Measurements from ENCODE around the gene SPEG.

Gene SPEG

GRCh38 chr2:219483451-219484342 lies 49.1 kb downstream of the SPEG start:
- no peak for DNase-seq

- DNase-seq: no peak
Measured at GRCh38 chr2:219484343-219485200, 49.9 kb downstream of the SPEG start.

DNA sequence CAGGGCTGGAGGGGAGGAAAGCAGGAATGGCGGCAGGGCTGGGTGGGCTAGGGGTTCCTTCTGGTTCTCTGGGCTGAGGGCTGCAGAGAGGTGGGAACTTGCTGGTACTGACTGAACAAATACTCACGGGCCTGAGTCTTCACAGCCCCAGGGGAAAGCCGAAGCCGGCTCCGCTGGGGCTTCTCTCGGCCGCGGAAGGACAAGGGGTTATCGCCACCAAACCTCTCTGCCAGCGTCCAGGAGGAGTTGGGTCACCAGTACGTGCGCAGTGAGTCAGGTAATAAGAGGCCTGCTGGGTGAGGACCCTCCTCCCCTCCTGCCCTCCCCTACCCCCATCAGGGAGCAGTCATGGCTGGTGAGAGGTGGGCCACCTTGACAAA lies 50.5 kb downstream of the SPEG start:
- no peak for DNase-seq

DNA sequence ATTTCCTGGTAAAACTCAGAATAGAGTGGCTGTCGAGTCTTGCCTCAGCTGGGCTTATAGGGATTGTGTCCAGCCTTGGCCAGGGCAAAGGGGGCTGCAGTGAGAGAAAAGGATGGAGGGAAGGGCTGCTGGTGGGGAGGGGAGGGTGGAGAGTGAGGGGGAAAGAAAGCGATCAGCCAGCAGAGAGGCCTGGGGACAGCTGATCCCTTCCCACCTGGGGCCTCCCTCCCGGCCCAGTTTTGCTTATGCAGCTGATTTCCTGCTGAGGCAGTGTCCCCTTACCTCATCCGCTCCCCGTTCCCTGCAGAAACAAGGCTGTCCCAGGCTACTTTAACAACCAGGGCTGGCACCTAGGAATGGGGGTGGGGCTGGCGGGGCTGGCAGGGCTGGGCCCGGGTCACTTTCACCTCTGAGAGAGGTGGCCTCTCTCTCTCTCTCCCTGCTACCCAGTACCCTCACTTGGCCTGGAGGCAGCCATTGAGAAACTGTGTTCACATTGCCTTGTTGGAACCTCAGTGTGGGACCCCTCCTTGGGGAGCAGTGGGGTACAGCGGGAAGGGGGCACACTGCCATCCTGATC lies 51.8 kb downstream of the SPEG start:
- DNase-seq: no peak

GRCh38 chr2:219488149-219488843 lies 53.7 kb downstream of the SPEG start:
- no peak for DNase-seq

GRCh38 chr2:219488844-219489194 lies 54.2 kb downstream of the SPEG start:
- DNase-seq: no peak

DNA sequence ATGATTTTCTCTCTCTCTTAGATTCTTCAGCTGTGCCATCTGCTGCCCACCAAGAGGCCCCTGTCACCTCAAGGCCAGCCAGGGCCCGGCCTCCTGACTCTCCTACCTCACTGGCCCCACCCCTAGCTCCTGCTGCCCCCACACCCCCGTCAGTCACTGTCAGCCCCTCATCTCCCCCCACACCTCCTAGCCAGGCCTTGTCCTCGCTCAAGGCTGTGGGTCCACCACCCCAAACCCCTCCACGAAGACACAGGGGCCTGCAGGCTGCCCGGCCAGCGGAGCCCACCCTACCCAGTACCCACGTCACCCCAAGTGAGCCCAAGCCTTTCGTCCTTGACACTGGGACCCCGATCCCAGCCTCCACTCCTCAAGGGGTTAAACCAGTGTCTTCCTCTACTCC lies 54.7 kb downstream of the SPEG start:
- DNase-seq: no peak

GRCh38 chr2:219490186-219490585 lies 55.5 kb downstream of the SPEG start:
- no peak for DNase-seq

DNA sequence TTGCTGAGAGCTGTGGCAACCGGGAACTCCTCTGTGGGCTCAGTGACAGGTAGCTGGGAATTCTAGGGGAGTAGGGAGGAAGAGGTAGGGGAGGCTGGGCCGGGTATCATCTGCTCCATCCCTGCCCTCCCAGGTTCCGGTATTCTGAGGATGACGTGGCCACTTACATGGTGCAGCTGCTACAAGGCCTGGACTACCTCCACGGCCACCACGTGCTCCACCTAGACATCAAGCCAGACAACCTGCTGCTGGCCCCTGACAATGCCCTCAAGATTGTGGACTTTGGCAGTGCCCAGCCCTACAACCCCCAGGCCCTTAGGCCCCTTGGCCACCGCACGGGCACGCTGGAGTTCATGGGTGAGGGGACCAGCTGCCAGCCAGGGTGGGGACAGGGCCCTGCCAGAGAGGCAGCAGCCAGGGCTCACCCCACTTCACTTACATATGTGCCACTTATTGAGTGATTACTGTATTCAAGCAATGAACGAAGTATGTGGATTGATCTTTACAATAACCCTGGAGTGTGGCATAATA lies 56.0 kb downstream of the SPEG start:
- DNase-seq: no peak

- DNase-seq: no peak
Measured at GRCh38 chr2:219491278-219491963, 56.8 kb downstream of the SPEG start.

DNA sequence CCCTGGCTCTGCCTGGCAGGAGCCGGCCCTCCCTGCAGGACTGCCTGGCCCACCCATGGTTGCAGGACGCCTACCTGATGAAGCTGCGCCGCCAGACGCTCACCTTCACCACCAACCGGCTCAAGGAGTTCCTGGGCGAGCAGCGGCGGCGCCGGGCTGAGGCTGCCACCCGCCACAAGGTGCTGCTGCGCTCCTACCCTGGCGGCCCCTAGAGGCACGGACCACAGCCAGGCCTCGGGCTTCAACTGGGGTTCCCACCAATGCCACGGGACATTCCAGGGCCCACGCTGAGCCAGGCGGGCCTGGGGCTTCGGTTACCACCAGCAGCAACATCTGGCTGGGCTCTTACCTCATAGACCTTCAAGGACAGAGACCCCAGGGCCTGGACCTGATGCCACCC lies 57.9 kb downstream of the SPEG start:
- DNase-seq: no peak

DNA sequence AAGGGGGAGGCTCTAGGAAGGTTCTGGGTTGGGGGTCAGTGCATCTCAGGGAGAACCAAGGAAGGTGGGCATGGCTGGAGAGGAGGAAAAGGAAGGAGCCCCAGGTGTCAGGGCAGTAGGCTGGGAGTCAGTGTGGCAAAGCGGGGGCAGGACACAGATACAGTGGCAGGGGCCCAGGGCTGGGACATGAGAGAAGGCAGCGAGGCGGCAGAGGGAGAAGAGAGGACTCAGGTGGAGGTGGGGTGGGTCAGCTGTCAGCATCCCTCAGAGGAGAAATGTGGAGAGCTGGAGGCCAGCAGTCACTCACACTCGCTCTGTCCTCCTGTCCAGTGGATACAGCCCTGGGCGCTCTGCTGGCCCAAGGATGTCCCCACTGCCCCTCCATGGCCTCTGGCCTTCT lies 58.4 kb downstream of the SPEG start:
- no peak for DNase-seq

GRCh38 chr2:219494952-219495530 lies 60.4 kb downstream of the SPEG start:
- no peak for DNase-seq

DNA sequence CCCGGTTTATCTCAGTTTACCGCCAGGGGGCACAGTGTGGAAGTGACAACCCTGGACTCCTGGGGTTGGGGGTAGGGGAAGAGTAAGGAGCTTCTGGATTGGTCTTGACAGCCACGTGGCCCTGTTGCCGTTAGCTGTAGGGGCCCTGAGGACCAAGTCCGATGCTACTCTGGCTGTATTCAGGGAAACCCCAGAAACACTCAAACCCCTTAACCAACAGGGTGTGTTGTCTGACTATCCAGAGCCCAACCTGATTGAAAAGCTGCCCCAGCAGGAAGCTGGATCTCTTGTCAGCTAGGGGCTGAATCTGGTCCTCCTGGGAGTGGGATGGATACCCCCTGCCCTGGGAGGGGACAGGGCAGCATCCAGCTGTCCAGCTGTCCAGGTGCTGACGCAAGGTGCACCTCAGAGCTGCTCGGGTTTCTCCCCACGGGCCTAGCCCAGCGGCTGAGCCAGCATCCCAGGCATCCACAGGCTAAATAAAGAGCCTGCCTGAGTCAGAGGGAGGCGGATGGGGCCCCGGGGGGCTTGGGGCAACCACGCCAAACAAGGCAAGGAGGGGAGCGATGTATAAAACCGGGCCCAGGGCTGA lies 61.0 kb downstream of the SPEG start:
- DNase-seq: peak; percentile 78

GRCh38 chr2:219496247-219496824 lies 61.7 kb downstream of the SPEG start:
- DNase-seq: no peak

DNA sequence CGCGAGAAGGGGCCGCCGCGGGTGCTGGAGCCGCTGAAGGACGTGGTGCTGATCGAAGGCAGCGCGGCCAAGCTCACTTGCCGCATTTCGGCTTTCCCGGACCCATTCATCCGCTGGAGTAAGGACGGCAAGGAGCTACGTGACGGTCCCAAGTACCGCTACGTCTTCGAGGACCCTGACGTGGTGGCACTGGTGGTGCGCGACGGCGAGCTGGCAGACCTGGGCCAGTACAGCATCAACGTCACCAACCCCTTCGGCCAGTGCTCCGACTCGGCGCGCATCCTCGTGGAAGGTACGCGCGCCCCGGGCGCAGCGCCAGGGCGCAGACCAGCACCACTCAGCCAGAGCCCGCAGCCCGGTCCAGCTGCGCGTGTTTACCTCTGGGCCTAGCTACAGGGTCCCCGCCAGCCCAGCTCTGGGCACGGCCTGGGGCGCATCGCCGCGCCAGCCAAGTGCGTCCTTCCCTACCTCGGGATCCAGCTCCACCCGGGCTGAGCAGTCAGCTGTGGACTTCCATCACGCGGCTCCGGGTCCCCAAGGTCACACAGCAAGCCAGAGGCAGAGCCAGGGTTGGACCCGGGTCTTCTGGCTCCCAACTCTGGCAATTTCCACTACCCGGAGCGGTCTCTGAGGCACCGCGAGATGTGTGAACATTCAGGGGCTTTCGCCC lies 62.3 kb downstream of the SPEG start:
- DNase-seq: no peak

DNA sequence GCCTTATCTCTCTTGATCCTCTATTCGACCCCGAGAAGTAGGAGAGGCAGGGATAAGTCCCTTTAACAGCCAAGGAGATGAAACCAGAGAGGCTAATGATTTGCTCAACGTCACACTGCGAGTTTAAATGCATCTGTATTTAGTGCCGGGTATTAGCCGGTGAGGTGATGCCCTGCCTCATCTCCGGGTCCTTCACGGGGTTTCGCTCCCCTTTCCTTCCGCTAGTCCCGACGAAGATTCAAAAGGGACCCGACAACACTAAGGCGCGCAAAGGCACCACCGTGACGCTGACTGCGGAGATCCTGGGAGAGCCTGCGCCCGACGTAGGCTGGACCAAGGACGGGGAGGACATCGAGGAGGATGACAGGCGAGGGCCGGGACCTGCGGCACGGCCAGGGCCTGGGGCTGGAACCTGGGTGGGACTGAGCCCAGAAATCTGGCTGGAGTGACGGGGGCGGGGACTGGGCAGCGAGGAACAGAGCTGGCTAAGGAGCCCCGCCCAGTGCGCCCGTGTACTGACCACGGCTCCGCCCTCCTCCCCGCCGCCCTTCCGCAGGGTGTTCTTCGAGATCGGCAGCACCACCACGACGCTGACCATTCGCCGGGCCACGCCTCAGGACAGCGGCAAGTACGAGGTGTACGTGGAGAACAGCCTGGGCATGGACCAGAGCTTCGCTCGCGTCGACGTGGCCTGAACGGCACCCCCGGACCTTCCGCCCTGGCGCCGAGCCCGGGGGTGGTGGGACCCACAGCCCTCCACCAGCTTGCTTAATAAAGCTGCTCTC lies 63.0 kb downstream of the SPEG start:
- DNase-seq: peak; percentile 90

- DNase-seq: peak; percentile 99
Measured at GRCh38 chr2:219498280-219499057, 63.8 kb downstream of the SPEG start, which contains the start of gene GMPPA. Gene GMPPA (plus strand): TSS chr2:219498891. CDS start chr2:219499976, 1,085 bp downstream.

GRCh38 chr2:219499058-219499307 lies 64.3 kb downstream of the SPEG start:
- DNase-seq: no peak
